ENCODE data around the gene WDFY2.

The WDFY2 gene

GRCh38 chr13:51587372-51587771, 3.1 kb downstream of the WDFY2 start:
- Histone ChIP-seq H4K20me1 (ENCODE audit: low read depth, low read length) (peaks cover 8% of the 10 kb centered on the region; the same call in 1 of the 2 replicates), H3K9me3 (ENCODE audit: insufficient read depth, low read length) (no peaks in the 10 kb centered on the region), H2AFZ (ENCODE audit: low read depth, low read length, severe bottlenecking) (no peak overlapping the region), H3K36me3 (ENCODE audit: low read length) (0 out of 2 replicates have a peak, but pooled peaks cover 3% of the 10 kb centered on the region), H3F3A (ENCODE audit: insufficient read depth) (0 out of 2 replicates have a peak, but pooled peaks cover 4% of the 10 kb centered on the region), H3K79me2 (ENCODE audit: insufficient read depth, low read length) (0 out of 2 replicates have a peak, but pooled peaks cover 5% of the 10 kb centered on the region), H3K4me3 (ENCODE audit: insufficient read depth, low read length, poor library complexity, severe bottlenecking) (no peak overlapping the region), H3K9ac (ENCODE audit: low read length) (no peak overlapping the region), H3K4me2 (ENCODE audit: low read depth, low read length, poor library complexity, severe bottlenecking) (no peak overlapping the region), H3K27me3 (ENCODE audit: low read length) (no peaks in the 10 kb centered on the region), H3K27ac (ENCODE audit: low read depth, low read length) (no peak overlapping the region), H3K9me2 (replicated peaks; ENCODE audit: insufficient read depth, low read length) (no peaks in the 10 kb centered on the region)
- TF ChIP-seq EZH2phosphoT487 (conservative IDR thresholded peaks at IDR 0.05; ENCODE audit: low read length) (no peak), CTCF (IDR thresholded peaks at IDR 0.05; ENCODE audit: insufficient read depth, low read length, poor library complexity, severe bottlenecking) (no peak)

- no peak for TF ChIP-seq CTCF (IDR thresholded peaks at IDR 0.05; ENCODE audit: insufficient read depth, low read length, poor library complexity, severe bottlenecking)
- TF ChIP-seq EZH2phosphoT487 (conservative IDR thresholded peaks at IDR 0.05; ENCODE audit: low read length) = no peak
- Histone ChIP-seq H4K20me1 (ENCODE audit: low read depth, low read length) (peaks cover 8% of the 10 kb centered on the region; the same call in 1 of the 2 replicates), H3K27me3 (ENCODE audit: low read length) (no peaks in the 10 kb centered on the region), H3K27ac (ENCODE audit: low read depth, low read length) (no peak overlapping the region), H3K4me3 (ENCODE audit: insufficient read depth, low read length, poor library complexity, severe bottlenecking) (no peak overlapping the region), H2AFZ (ENCODE audit: low read depth, low read length, severe bottlenecking) (no peak overlapping the region), H3K9ac (ENCODE audit: low read length) (no peak overlapping the region), H3K9me2 (replicated peaks; ENCODE audit: insufficient read depth, low read length) (no peaks in the 10 kb centered on the region), H3K36me3 (ENCODE audit: low read length) (0 out of 2 replicates have a peak, but pooled peaks cover 3% of the 10 kb centered on the region), H3K79me2 (ENCODE audit: insufficient read depth, low read length) (0 out of 2 replicates have a peak, but pooled peaks cover 5% of the 10 kb centered on the region), H3K4me2 (ENCODE audit: low read depth, low read length, poor library complexity, severe bottlenecking) (no peak overlapping the region), H3K9me3 (ENCODE audit: insufficient read depth, low read length) (no peaks in the 10 kb centered on the region), H3F3A (ENCODE audit: insufficient read depth) (0 out of 2 replicates have a peak, but pooled peaks cover 4% of the 10 kb centered on the region)
Observed at GRCh38 chr13:51588406-51588949, 4.2 kb downstream of the WDFY2 start.

GRCh38 chr13:51589793-51590192, 5.5 kb downstream of the WDFY2 start:
- Histone ChIP-seq H3K4me3 (ENCODE audit: insufficient read depth, low read length, poor library complexity, severe bottlenecking) (no peak overlapping the region), H3K9ac (ENCODE audit: low read length) (no peak overlapping the region), H3K79me2 (ENCODE audit: insufficient read depth, low read length) (0 out of 2 replicates have a peak, but pooled peaks cover 5% of the 10 kb centered on the region)

More at GRCh38 chr13:51589793-51590192, 5.5 kb downstream of the WDFY2 start:
- peaks cover 8% of the 10 kb centered on the region; the same call in 1 of the 2 replicates for H4K20me1 ChIP-seq (ENCODE audit: low read depth, low read length)
- 0 out of 2 replicates have a peak, but pooled peaks cover 3% of the 10 kb centered on the region for H3K36me3 ChIP-seq (ENCODE audit: low read length)
- no peaks in the 10 kb centered on the region for H3K27me3 ChIP-seq (ENCODE audit: low read length)
- TF ChIP-seq EZH2phosphoT487 (conservative IDR thresholded peaks at IDR 0.05; ENCODE audit: low read length) (no peak), CTCF (IDR thresholded peaks at IDR 0.05; ENCODE audit: insufficient read depth, low read length, poor library complexity, severe bottlenecking) (no peak)
- H3K9me3 ChIP-seq (ENCODE audit: insufficient read depth, low read length) = no peaks in the 10 kb centered on the region
- no peaks in the 10 kb centered on the region for H3K9me2 ChIP-seq (replicated peaks; ENCODE audit: insufficient read depth, low read length)
- no peak overlapping the region for H3K27ac ChIP-seq (ENCODE audit: low read depth, low read length)
- no peak overlapping the region for H2AFZ ChIP-seq (ENCODE audit: low read depth, low read length, severe bottlenecking)
- H3K4me2 ChIP-seq (ENCODE audit: low read depth, low read length, poor library complexity, severe bottlenecking) = no peak overlapping the region
- H3F3A ChIP-seq (ENCODE audit: insufficient read depth) = 0 out of 2 replicates have a peak, but pooled peaks cover 4% of the 10 kb centered on the region
